Measurements from ENCODE around the gene IFNA4.

The IFNA4 gene

DNA sequence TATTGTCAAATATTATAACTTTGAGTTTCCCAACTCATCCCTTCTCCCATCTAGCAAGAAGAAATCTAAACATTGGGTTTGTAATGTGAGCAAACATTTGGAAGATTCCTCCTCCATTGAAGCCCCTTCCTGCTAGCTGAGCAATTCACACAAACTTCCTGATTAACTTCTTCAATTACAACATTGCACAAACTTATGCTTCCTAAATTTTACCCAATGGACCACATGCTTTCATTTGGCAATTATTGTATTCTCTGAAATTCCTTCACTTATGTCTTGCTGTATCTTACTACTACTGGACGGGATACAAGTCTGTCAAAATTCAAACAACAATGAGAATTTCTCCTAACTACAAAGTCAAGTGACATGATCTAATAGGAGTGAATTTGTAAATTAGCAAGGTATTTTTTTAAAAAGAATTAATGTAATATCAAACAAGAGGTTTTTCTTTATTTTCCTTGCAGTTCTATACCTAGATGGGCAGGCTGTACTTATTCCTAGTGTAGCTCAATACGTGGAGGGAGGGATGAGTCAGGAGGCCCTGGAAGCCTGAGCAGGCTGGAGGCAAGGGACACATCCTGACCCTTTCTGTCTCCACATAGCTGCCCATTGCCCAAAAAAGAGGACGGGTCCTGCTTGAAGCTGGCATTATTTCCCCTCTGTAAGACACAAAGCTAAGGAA lies 33.9 kb downstream of the IFNA4 start:
- Histone ChIP-seq H3K27me3 (ENCODE audit: insufficient read depth, insufficient read length) (no peaks in the 10 kb centered on the region), H3K9ac (ENCODE audit: insufficient read length, low read depth) (no peak overlapping the region), H3K4me1 (ENCODE audit: insufficient read depth, insufficient read length) (no peaks in the 10 kb centered on the region), H3K36me3 (ENCODE audit: insufficient read depth, insufficient read length, low read length) (no peaks in the 10 kb centered on the region), H3K4me3 (ENCODE audit: insufficient read length, low read depth) (no peak overlapping the region), H3K9me3 (ENCODE audit: insufficient read depth, low read length) (no peaks in the 10 kb centered on the region; the same call in 1 of the 2 replicates)
- no peak for DNase-seq (ENCODE audit: low read depth, low spot score)
- TF ChIP-seq YY1 (IDR thresholded peaks at IDR 0.05; ENCODE audit: insufficient read depth, insufficient read length) (no peak), ZNF274 (IDR thresholded peaks at IDR 0.05; ENCODE audit: low read depth, low read length) (no peak), SUZ12 (IDR thresholded peaks at IDR 0.05; ENCODE audit: extremely low read depth, insufficient read depth, insufficient read length) (no peak)

DNA sequence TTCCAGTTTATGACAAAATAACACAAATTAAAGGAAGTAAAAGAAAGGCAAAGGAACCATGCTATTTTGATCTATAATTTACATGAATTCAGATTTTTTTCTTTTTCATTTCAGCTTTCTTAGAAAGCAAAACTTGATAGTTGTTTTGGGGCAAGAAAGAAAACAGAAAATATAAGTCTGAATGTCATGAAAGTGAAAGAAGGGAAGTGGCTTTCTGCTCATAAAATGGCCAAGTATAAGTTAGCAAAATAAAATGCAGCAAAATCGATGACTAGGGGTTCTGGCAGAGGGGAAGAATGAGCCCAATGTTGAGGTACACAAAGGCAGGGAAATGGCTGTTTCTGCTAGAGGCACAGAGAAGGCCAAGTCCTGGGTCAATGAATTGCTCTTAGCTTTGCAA lies 42.8 kb downstream of the IFNA4 start:
- peaks cover 4% of the 10 kb centered on the region; the same call in 1 of the 2 replicates for H3K9me3 ChIP-seq (ENCODE audit: insufficient read depth, low read length)
- no peak overlapping the region for H3K9ac ChIP-seq (ENCODE audit: insufficient read length, low read depth)
- H3K4me3 ChIP-seq (ENCODE audit: insufficient read length, low read depth) = no peak overlapping the region
- H3K27me3 ChIP-seq (ENCODE audit: insufficient read depth, insufficient read length) = no peaks in the 10 kb centered on the region
- no peaks in the 10 kb centered on the region for H3K36me3 ChIP-seq (ENCODE audit: insufficient read depth, insufficient read length, low read length)
- H3K4me1 ChIP-seq (ENCODE audit: insufficient read depth, insufficient read length) = no peaks in the 10 kb centered on the region
- no peak for TF ChIP-seq ZNF274 (IDR thresholded peaks at IDR 0.05; ENCODE audit: low read depth, low read length)
- DNase-seq (ENCODE audit: low read depth, low spot score) = no peak

DNA sequence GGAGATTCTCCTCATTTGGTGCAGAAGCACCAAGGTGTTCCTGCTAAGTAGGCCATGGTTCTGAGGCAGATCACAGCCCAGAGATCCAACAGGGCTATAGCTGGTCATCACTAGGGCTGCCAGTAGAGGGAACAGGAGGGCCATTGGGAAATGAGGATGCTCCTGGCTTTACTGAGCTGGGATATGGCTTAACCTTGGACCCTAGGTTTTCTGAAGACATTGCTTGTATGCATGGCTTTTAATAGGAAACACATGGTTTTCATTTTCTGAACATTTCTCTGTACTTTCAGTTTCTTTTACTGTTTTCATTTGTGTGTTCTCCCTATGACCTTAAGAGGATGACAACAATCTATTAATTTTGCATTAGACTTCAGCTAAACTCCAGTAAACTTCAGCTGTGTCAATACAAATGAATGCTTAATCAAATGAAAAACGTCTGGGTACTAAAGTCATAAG lies 45.9 kb downstream of the IFNA4 start, which contains the start of gene IFNW1:
Gene IFNW1, minus strand, starts transcription at position 406 of the 456 bp plus-strand sequence. Its CDS starts 262 bp downstream, at position 144.
- Histone ChIP-seq H3K4me3 (ENCODE audit: insufficient read length, low read depth) (no peak within 1 kb of the TSS), H3K36me3 (ENCODE audit: insufficient read depth, insufficient read length, low read length) (no peaks in the 10 kb centered on the region), H3K27me3 (ENCODE audit: insufficient read depth, insufficient read length) (no peaks in the 10 kb centered on the region), H3K9ac (ENCODE audit: insufficient read length, low read depth) (no peak within 1 kb of the TSS), H3K9me3 (ENCODE audit: insufficient read depth, low read length) (no peaks in the 10 kb centered on the region), H3K4me1 (ENCODE audit: insufficient read depth, insufficient read length) (no peaks in the 10 kb centered on the region)
- no peak for TF ChIP-seq ZNF274 (IDR thresholded peaks at IDR 0.05; ENCODE audit: low read depth, low read length)
- DNase-seq (ENCODE audit: low read depth, low spot score) = no peak

GRCh38 chr9:21137020-21137419 lies 50.4 kb downstream of the IFNA4 start:
- no peak overlapping the region for H3K4me3 ChIP-seq (ENCODE audit: insufficient read length, low read depth)
- no peaks in the 10 kb centered on the region for H3K27me3 ChIP-seq (ENCODE audit: insufficient read depth, insufficient read length)
- no peak overlapping the region for H3K9ac ChIP-seq (ENCODE audit: insufficient read length, low read depth)
- no peaks in the 10 kb centered on the region for H3K36me3 ChIP-seq (ENCODE audit: insufficient read depth, insufficient read length, low read length)
- H3K9me3 ChIP-seq (ENCODE audit: insufficient read depth, low read length) = no peaks in the 10 kb centered on the region
- DNase-seq (ENCODE audit: low read depth, low spot score) = no peak
- TF ChIP-seq YY1 (IDR thresholded peaks at IDR 0.05; ENCODE audit: insufficient read depth, insufficient read length) (no peak), SUZ12 (IDR thresholded peaks at IDR 0.05; ENCODE audit: extremely low read depth, insufficient read depth, insufficient read length) (no peak), ZNF274 (IDR thresholded peaks at IDR 0.05; ENCODE audit: low read depth, low read length) (no peak)
- no peaks in the 10 kb centered on the region for H3K4me1 ChIP-seq (ENCODE audit: insufficient read depth, insufficient read length)
